SU-DHL-6 (cell line): ENCODE data around the gene CALML4.
"Not testable (repeated sequence)": the region's sequence is repeated elsewhere in the genome, so short reads cannot be mapped to it uniquely, and the experiment has no call there.

Experiments used
- H2AFZ ChIP-seq: fragments of 200-600 bp; sonication (generic); 2 replicates; pipeline ENCODE4 v1.6.1; 2014; ENCODE audit warnings: low read depth, mild to moderate bottlenecking, moderate library complexity, mixed read lengths, antibody characterized with exemption, low read length; ENCODE audit not compliant: severe bottlenecking
- H3F3A ChIP-seq: fragments of 200-600 bp; shearing (Covaris generic); 2 replicates; pipeline ENCODE4 v1.6.0; 2016; ENCODE audit warnings: antibody characterized with exemption, mild to moderate bottlenecking; ENCODE audit not compliant: insufficient read depth
- H3K27ac ChIP-seq: fragments of 200-600 bp; sonication (generic); 2 replicates; pipeline ENCODE4 v1.5.1; 2016; ENCODE audit warnings: low read depth, mild to moderate bottlenecking, low read length, moderate library complexity, mixed read lengths
- H3K27me3 ChIP-seq: fragments of 200-600 bp; sonication (generic), shearing (Covaris generic); 2 replicates; pipeline ENCODE4 v1.6.0; 2014; ENCODE audit warnings: mild to moderate bottlenecking, low read length
- H3K36me3 ChIP-seq: fragments of 200-600 bp; sonication (generic); 2 replicates; pipeline ENCODE4 v1.6.1; 2014; ENCODE audit warnings: mild to moderate bottlenecking, low read length, mixed read lengths
- H3K4me2 ChIP-seq: fragments of 300-600, 200-600 bp; shearing (Covaris generic), sonication (generic); 2 replicates; pipeline ENCODE4 v1.6.0; 2014; ENCODE audit warnings: low read length, low read depth, mild to moderate bottlenecking; ENCODE audit not compliant: poor library complexity, severe bottlenecking
- H3K4me3 ChIP-seq: fragments of 200-600 bp; sonication (generic); 2 replicates; pipeline ENCODE4 v1.5.1; 2014; ENCODE audit warnings: antibody characterized with exemption, low read length, mild to moderate bottlenecking, mixed read lengths; ENCODE audit not compliant: insufficient read depth, poor library complexity, severe bottlenecking
- H3K79me2 ChIP-seq: fragments of 200-600 bp; sonication (generic); 2 replicates; pipeline ENCODE4 v1.6.1; 2014; ENCODE audit warnings: mild to moderate bottlenecking, low read length, moderate library complexity; ENCODE audit not compliant: insufficient read depth
- H3K9ac ChIP-seq: fragments of 200-600 bp; sonication (generic); 2 replicates; pipeline ENCODE4 v1.7.0; 2014; ENCODE audit warnings: mild to moderate bottlenecking, low read length
- H3K9me2 ChIP-seq: fragments of 200-600 bp; sonication (generic); replicated peaks from 2 replicates; pipeline ENCODE4 v1.6.1; 2014; ENCODE audit warnings: low read length; ENCODE audit not compliant: insufficient read depth
- H3K9me3 ChIP-seq: fragments of 200-600 bp; sonication (generic); 2 replicates; pipeline ENCODE4 v1.6.1; 2014; ENCODE audit warnings: low read length, mixed read lengths; ENCODE audit not compliant: insufficient read depth
- H4K20me1 ChIP-seq: fragments of 200-600 bp; sonication (generic); 2 replicates; pipeline ENCODE4 v1.6.1; 2014; ENCODE audit warnings: low read depth, mild to moderate bottlenecking, antibody characterized with exemption, low read length, moderate library complexity, mixed read lengths
- CTCF ChIP-seq: fragments of 200-600 bp; sonication (generic); IDR thresholded peaks from one replicate; pipeline ENCODE4 v1.5.1; 2017; ENCODE audit warnings: antibody characterized with exemption, mild to moderate bottlenecking, low read length, moderate library complexity; ENCODE audit not compliant: insufficient read depth, poor library complexity, severe bottlenecking
- EZH2phosphoT487 ChIP-seq: fragments of 200-600 bp; sonication (generic), shearing (Covaris generic); conservative IDR thresholded peaks from 2 replicates; pipeline ENCODE4 v1.6.1; 2018; ENCODE audit warnings: mild to moderate bottlenecking, antibody characterized with exemption, low read length, moderate library complexity, mixed read lengths

CALML4 gene

GRCh38 chr15:68217341-68217740 is 12.2 kb upstream of the CALML4 start:
- TF ChIP-seq CTCF (no peak), EZH2phosphoT487 (no peak)
- Histone ChIP-seq H3K27ac (no peak overlapping the region), H3F3A (peaks cover 2% of the 10 kb centered on the region; the same call in 1 of the 2 replicates), H2AFZ (no peak overlapping the region), H3K4me3 (no peak overlapping the region), H3K27me3 (no peaks in the 10 kb centered on the region), H3K4me2 (no peak overlapping the region), H3K79me2 (peaks cover 64% of the 10 kb centered on the region), H3K9me2 (no peaks in the 10 kb centered on the region), H4K20me1 (no peaks in the 10 kb centered on the region), H3K9ac (no peak overlapping the region), H3K9me3 (no peaks in the 10 kb centered on the region), H3K36me3 (0 out of 2 replicates have a peak, but pooled peaks cover 5% of the 10 kb centered on the region)

- Histone ChIP-seq H3K27me3 (no peaks in the 10 kb centered on the region), H3K36me3 (0 out of 2 replicates have a peak, but pooled peaks cover 5% of the 10 kb centered on the region), H3K79me2 (peaks cover 55% of the 10 kb centered on the region), H4K20me1 (no peaks in the 10 kb centered on the region), H3K4me2 (no peak overlapping the region), H3K9ac (no peak overlapping the region), H2AFZ (no peak overlapping the region), H3K9me3 (no peaks in the 10 kb centered on the region), H3K4me3 (no peak overlapping the region), H3K27ac (no peak overlapping the region), H3F3A (peaks cover 3% of the 10 kb centered on the region; the same call in 1 of the 2 replicates), H3K9me2 (no peaks in the 10 kb centered on the region)
- TF ChIP-seq CTCF = no peak
- no peak for TF ChIP-seq EZH2phosphoT487
Observed at GRCh38 chr15:68214838-68215254, 9.7 kb upstream of the CALML4 start.

GRCh38 chr15:68213991-68214837 is 9.1 kb upstream of the CALML4 start:
- Histone ChIP-seq H3K36me3 (0 out of 2 replicates have a peak, but pooled peaks cover 5% of the 10 kb centered on the region), H3K27ac (no peak overlapping the region), H3K9me3 (no peaks in the 10 kb centered on the region), H3F3A (peaks cover 8% of the 10 kb centered on the region), H3K9ac (no peak overlapping the region), H3K27me3 (no peaks in the 10 kb centered on the region), H3K79me2 (peaks cover 53% of the 10 kb centered on the region), H3K4me3 (no peak overlapping the region), H3K4me2 (no peak overlapping the region), H3K9me2 (no peaks in the 10 kb centered on the region), H4K20me1 (no peaks in the 10 kb centered on the region), H2AFZ (no peak overlapping the region)
- TF ChIP-seq EZH2phosphoT487 (no peak), CTCF (no peak)

- not testable (repeated sequence) for H3K9me3 ChIP-seq, H4K20me1 ChIP-seq, H3K36me3 ChIP-seq, H3F3A ChIP-seq, H3K9me2 ChIP-seq, H3K4me3 ChIP-seq, H3K9ac ChIP-seq, H2AFZ ChIP-seq, H3K4me2 ChIP-seq, H3K27ac ChIP-seq, H3K27me3 ChIP-seq
- H3K79me2 ChIP-seq = peaks cover 53% of the 10 kb centered on the region
Observed at GRCh38 chr15:68213491-68213845, 8.3 kb upstream of the CALML4 start.
